ENCODE measurements around the gene KRTAP19-6. TPM values are rescaled to one million over a fixed set of nuclear protein-coding genes. Genes with fewer than 3 reads are reported as not detected.

KRTAP19-6 gene
- total RNA-seq, 1 donor from 2014 or later: not detected

- H3K27me3 Mint-ChIP-seq: no peaks in the 10 kb centered on the region
- H3K4me1 Mint-ChIP-seq (ENCODE audit: low read depth): no peaks in the 10 kb centered on the region
- no peaks in the 10 kb centered on the region for H3K36me3 Mint-ChIP-seq (ENCODE audit: insufficient read depth)
- DNase-seq (ENCODE audit: low spot score, unreplicated experiment): no peak
- no peak for TF ChIP-seq CTCF (IDR thresholded peaks at IDR 0.05; ENCODE audit: unreplicated experiment)
- peaks cover 12% of the 10 kb centered on the region for H3K9me3 Mint-ChIP-seq (ENCODE audit: low read depth)
- no peak within 1 kb of the TSS for H3K4me3 Mint-ChIP-seq (ENCODE audit: low read depth)
- no peak within 1 kb of the TSS for H3K27ac Mint-ChIP-seq
These were observed 19.7 kb upstream of the KRTAP19-6 start, which contains the start of gene KRTAP19-7 for GRCh38 chr21:30561264-30561895. Gene KRTAP19-7, minus strand, starts transcription at chr21:30561314. Its CDS starts 25 bp downstream, at chr21:30561289.

GRCh38 chr21:30555095-30555494 lies 13.4 kb upstream of the KRTAP19-6 start:
- Mint-ChIP-seq H3K4me3 (ENCODE audit: low read depth) (no peak overlapping the region), H3K27me3 (no peaks in the 10 kb centered on the region), H3K27ac (no peak overlapping the region), H3K9me3 (ENCODE audit: low read depth) (peaks cover 24% of the 10 kb centered on the region), H3K36me3 (ENCODE audit: insufficient read depth) (no peaks in the 10 kb centered on the region), H3K4me1 (ENCODE audit: low read depth) (no peaks in the 10 kb centered on the region)
- TF ChIP-seq CTCF (IDR thresholded peaks at IDR 0.05; ENCODE audit: unreplicated experiment): no peak
- DNase-seq (ENCODE audit: low spot score, unreplicated experiment): no peak

GRCh38 chr21:30552782-30553181 lies 11.1 kb upstream of the KRTAP19-6 start:
- Mint-ChIP-seq H3K9me3 (ENCODE audit: low read depth) (peaks cover 34% of the 10 kb centered on the region), H3K36me3 (ENCODE audit: insufficient read depth) (no peaks in the 10 kb centered on the region), H3K4me3 (ENCODE audit: low read depth) (no peak overlapping the region), H3K4me1 (ENCODE audit: low read depth) (no peaks in the 10 kb centered on the region), H3K27me3 (no peaks in the 10 kb centered on the region), H3K27ac (no peak overlapping the region)
- no peak for TF ChIP-seq CTCF (IDR thresholded peaks at IDR 0.05; ENCODE audit: unreplicated experiment)
- no peak for DNase-seq (ENCODE audit: low spot score, unreplicated experiment)

- no peak overlapping the region for H3K4me3 Mint-ChIP-seq (ENCODE audit: low read depth)
- H3K9me3 Mint-ChIP-seq (ENCODE audit: low read depth): peaks cover 3% of the 10 kb centered on the region
- no peak for DNase-seq (ENCODE audit: low spot score, unreplicated experiment)
- TF ChIP-seq CTCF (IDR thresholded peaks at IDR 0.05; ENCODE audit: unreplicated experiment): no peak
- H3K27ac Mint-ChIP-seq: no peak overlapping the region
- H3K4me1 Mint-ChIP-seq (ENCODE audit: low read depth): no peaks in the 10 kb centered on the region
- H3K27me3 Mint-ChIP-seq: no peaks in the 10 kb centered on the region
- H3K36me3 Mint-ChIP-seq (ENCODE audit: insufficient read depth): no peaks in the 10 kb centered on the region
These were observed 22.8 kb downstream of the KRTAP19-6 start for GRCh38 chr21:30518876-30519275.

- TF ChIP-seq CTCF (IDR thresholded peaks at IDR 0.05; ENCODE audit: unreplicated experiment): no peak
- Mint-ChIP-seq H3K27ac (no peak overlapping the region), H3K36me3 (ENCODE audit: insufficient read depth) (no peaks in the 10 kb centered on the region), H3K4me1 (ENCODE audit: low read depth) (no peaks in the 10 kb centered on the region), H3K27me3 (no peaks in the 10 kb centered on the region), H3K4me3 (ENCODE audit: low read depth) (no peak overlapping the region), H3K9me3 (ENCODE audit: low read depth) (peaks cover 3% of the 10 kb centered on the region)
- DNase-seq (ENCODE audit: low spot score, unreplicated experiment): no peak
These were observed 26.0 kb downstream of the KRTAP19-6 start for GRCh38 chr21:30515681-30516080.
